OCI-LY3 (cell line): ENCODE measurements around the gene CDH4.

Experiments used
- H2AFZ ChIP-seq: fragments of 200-600, 300-600 bp; shearing (Covaris generic); 2 replicates; pipeline ENCODE4 v1.6.0; 2014; ENCODE audit warnings: antibody characterized with exemption, low read depth, low read length
- H3K27ac ChIP-seq: fragments of 200-600, 300-600 bp; sonication (generic); 2 replicates; pipeline ENCODE4 v1.5.1; 2014; ENCODE audit warnings: mild to moderate bottlenecking, low read length, moderate library complexity, mixed read lengths
- H3K27me3 ChIP-seq: fragments of 200-600, 300-600 bp; sonication (generic); 2 replicates; pipeline ENCODE4 v1.6.1; 2014; ENCODE audit warnings: low read depth, low read length, mixed read lengths
- H3K36me3 ChIP-seq: fragments of 200-600, 300-600 bp; sonication (generic); replicated peaks from 2 replicates; pipeline ENCODE3; 2014; ENCODE audit warnings: low read depth, low read length, mixed read lengths
- H3K4me1 ChIP-seq: fragments of 300-600, 200-600 bp; sonication (generic); 2 replicates; pipeline ENCODE4 v1.6.1; 2014; ENCODE audit warnings: low read length, mixed read lengths
- H3K4me2 ChIP-seq: fragments of 200-600, 300-600 bp; sonication (generic); 2 replicates; pipeline ENCODE4 v1.6.1; 2014; ENCODE audit warnings: low read length, mixed read lengths
- H3K4me3 ChIP-seq: fragments of 300-600, 200-600 bp; sonication (generic); 2 replicates; pipeline ENCODE4 v1.5.1; 2014; ENCODE audit warnings: antibody characterized with exemption, mild to moderate bottlenecking, low read length, moderate library complexity
- H3K79me2 ChIP-seq: fragments of 300-600, 200-600 bp; shearing (Covaris generic); 2 replicates; pipeline ENCODE4 v1.6.1; 2014; ENCODE audit warnings: mild to moderate bottlenecking, low read length, mixed read lengths
- H3K9ac ChIP-seq: fragments of 300-600, 200-600 bp; shearing (Covaris generic); 2 replicates; pipeline ENCODE4 v1.6.0; 2014; ENCODE audit warnings: mild to moderate bottlenecking, low read length, moderate library complexity
- H3K9me3 ChIP-seq: fragments of 200-600, 300-600 bp; shearing (Covaris generic); 2 replicates; pipeline ENCODE4 v1.6.1; 2014; ENCODE audit warnings: low read length, mixed read lengths; ENCODE audit not compliant: insufficient read depth
- H4K20me1 ChIP-seq: fragments of 200-600, 300-600 bp; sonication (generic); 2 replicates; pipeline ENCODE4 v1.6.1; 2016; ENCODE audit warnings: low read length, mixed read lengths; ENCODE audit not compliant: insufficient read depth
- EZH2phosphoT487 ChIP-seq: fragments of 200-600 bp; shearing (Covaris generic); IDR thresholded peaks from 2 replicates; pipeline ENCODE4 v1.6.1; 2018; ENCODE audit warnings: antibody characterized with exemption, mixed run types, low read depth
- TF ChIP-seq, protein P1 (sequence below): fragments of 200-600, 300-600 bp; sonication (generic); IDR thresholded peaks from 2 replicates; pipeline ENCODE4 v1.5.1; 2014; ENCODE audit warnings: antibody characterized with exemption, low read length, low read depth

Gene CDH4

DNA sequence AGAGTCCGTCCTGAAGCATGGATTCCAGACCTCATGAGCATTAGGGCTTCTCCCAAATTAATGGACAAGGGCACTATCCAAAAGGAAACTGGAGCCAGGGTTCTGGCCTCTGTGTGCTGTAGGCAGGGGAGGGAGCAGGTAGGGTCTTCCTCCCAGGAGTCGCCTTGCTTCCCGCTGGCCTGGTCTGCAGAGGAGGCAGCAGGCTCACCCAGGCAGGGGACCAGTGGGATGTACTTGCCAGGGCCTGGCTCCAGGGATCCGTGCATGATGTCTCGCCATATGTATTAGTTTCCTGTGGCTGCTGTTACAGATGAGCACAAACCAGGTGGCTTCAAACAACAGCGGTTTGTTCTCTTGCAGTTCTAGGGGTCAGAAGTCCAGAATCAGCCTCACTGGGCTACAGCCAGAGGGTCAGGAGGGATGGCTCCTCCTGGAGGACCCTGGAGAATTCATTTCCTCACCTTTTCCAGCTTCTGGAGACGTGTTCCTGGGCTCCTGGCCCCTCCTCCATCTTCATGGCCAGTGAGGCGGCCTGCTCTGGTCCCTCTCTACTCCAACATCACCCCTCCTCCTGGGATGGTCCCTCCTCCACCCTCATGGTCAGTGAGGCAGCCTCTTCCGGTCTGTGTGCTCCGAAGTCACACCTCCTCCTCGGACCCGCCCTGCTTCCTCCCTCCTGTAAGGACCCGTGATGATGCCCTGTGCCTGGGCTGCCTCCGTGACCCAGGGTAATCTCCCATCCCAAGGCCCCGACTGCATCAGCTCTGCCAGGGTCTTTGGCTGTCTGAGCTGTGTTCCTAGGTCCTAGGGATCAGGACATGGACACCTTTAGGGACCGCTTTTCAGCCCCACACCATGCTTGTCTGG, 329.1 kb downstream of the CDH4 start:
- no peaks in the 10 kb centered on the region for H3K36me3 ChIP-seq
- H3K79me2 ChIP-seq: no peaks in the 10 kb centered on the region
- H3K4me3 ChIP-seq: no peak overlapping the region
- TF ChIP-seq, protein P1, sequence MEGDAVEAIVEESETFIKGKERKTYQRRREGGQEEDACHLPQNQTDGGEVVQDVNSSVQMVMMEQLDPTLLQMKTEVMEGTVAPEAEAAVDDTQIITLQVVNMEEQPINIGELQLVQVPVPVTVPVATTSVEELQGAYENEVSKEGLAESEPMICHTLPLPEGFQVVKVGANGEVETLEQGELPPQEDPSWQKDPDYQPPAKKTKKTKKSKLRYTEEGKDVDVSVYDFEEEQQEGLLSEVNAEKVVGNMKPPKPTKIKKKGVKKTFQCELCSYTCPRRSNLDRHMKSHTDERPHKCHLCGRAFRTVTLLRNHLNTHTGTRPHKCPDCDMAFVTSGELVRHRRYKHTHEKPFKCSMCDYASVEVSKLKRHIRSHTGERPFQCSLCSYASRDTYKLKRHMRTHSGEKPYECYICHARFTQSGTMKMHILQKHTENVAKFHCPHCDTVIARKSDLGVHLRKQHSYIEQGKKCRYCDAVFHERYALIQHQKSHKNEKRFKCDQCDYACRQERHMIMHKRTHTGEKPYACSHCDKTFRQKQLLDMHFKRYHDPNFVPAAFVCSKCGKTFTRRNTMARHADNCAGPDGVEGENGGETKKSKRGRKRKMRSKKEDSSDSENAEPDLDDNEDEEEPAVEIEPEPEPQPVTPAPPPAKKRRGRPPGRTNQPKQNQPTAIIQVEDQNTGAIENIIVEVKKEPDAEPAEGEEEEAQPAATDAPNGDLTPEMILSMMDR: no peak
- no peak for TF ChIP-seq EZH2phosphoT487
- H3K27ac ChIP-seq: no peak overlapping the region
- H3K27me3 ChIP-seq: no peaks in the 10 kb centered on the region
- H2AFZ ChIP-seq: no peak overlapping the region
- no peaks in the 10 kb centered on the region for H3K9me3 ChIP-seq
- no peaks in the 10 kb centered on the region for H4K20me1 ChIP-seq
- H3K4me1 ChIP-seq: no peaks in the 10 kb centered on the region
- no peak overlapping the region for H3K9ac ChIP-seq
- H3K4me2 ChIP-seq: no peak overlapping the region

DNA sequence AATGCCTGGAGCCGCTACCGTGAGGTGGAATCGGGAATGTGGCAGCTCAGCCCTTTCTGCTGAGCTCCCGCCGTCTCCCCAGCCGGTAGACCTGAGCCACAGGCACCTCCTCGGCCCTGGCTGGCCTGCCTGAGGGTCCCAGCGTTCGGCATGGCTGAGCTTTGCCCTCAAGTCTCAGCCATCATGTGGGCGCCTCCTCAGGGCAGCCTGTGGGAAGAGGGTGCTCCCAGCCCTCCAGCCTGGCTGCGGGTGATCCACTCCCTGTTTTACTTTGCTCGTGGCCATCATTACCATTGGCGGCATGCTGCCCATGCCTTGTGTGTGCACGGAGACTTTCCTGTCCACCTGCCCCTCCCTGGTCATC, 329.7 kb downstream of the CDH4 start:
- Histone ChIP-seq H3K36me3 (no peaks in the 10 kb centered on the region), H3K27ac (no peak overlapping the region), H3K9me3 (no peaks in the 10 kb centered on the region), H2AFZ (no peak overlapping the region), H3K4me2 (no peak overlapping the region), H3K27me3 (no peaks in the 10 kb centered on the region), H3K4me3 (no peak overlapping the region), H3K9ac (no peak overlapping the region), H3K4me1 (no peaks in the 10 kb centered on the region), H4K20me1 (no peaks in the 10 kb centered on the region), H3K79me2 (no peaks in the 10 kb centered on the region)
- TF ChIP-seq EZH2phosphoT487: no peak
- TF ChIP-seq, protein P1: no peak

DNA sequence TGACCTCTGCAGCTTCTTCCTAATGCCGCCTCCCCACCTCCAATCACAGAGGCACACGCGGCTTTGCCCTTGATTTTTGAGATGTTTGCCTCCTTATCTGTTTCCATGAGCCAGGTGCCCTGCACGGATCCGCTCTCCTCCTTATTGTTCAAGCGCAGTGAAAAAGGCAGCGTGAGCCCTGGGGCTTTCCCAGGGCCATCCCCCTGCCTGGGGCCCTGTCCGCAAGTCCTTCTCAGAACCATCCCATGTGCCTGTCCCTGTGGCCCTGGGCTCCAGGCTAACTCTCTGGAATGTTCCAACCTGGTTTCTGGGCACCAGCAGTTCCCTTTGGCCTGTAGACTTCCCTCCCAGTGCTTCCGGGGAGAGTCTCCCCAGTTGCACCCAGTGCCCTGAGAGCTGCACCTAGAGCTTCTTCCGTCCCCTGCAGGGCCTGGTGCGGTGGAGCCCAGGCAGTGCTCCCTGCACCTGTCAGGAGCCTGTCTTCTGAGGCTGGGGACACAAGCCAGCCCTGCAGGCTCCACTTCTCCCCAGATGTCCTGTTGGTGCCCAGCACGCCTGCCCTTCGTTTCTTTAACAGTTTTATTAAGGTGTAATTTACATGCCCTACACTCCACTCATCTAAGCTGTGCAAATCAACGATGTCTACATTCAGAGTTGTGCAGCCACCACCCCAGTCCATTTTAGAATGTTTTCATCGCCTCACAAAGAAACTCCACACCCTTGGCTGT, 330.3 kb downstream of the CDH4 start:
- Histone ChIP-seq H2AFZ (no peak overlapping the region), H3K27me3 (no peaks in the 10 kb centered on the region), H3K36me3 (no peaks in the 10 kb centered on the region), H3K79me2 (no peaks in the 10 kb centered on the region), H3K4me2 (no peak overlapping the region), H3K9ac (no peak overlapping the region), H3K4me1 (no peaks in the 10 kb centered on the region), H3K9me3 (no peaks in the 10 kb centered on the region), H3K27ac (no peak overlapping the region), H4K20me1 (no peaks in the 10 kb centered on the region), H3K4me3 (no peak overlapping the region)
- TF ChIP-seq EZH2phosphoT487: no peak
- TF ChIP-seq, protein P1: no peak

DNA sequence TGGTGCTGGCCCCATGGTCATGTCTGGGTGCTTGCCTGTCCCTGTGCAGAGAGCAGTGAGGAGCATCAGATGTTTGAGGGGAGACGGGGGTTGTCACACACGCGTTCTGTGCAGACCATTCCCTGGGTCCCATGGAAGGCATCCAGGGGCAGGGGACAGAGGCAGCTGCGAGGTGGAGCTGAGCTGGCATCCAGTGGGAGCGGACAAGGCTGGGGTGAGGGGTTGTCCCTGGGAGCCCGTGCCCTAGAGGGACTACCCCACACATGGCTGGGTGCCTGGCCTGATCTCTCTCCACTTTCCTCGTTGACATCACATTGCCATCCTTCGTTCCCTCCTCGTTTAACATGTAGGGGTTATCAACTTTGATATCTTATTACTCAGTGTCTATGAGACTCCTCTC, 331.3 kb downstream of the CDH4 start:
- no peak overlapping the region for H3K4me2 ChIP-seq
- no peak overlapping the region for H3K27ac ChIP-seq
- H3K9ac ChIP-seq: no peak overlapping the region
- TF ChIP-seq EZH2phosphoT487: no peak
- H2AFZ ChIP-seq: no peak overlapping the region
- no peaks in the 10 kb centered on the region for H3K79me2 ChIP-seq
- no peaks in the 10 kb centered on the region for H4K20me1 ChIP-seq
- no peaks in the 10 kb centered on the region for H3K9me3 ChIP-seq
- H3K36me3 ChIP-seq: no peaks in the 10 kb centered on the region
- H3K4me1 ChIP-seq: no peaks in the 10 kb centered on the region
- H3K27me3 ChIP-seq: no peaks in the 10 kb centered on the region
- no peak overlapping the region for H3K4me3 ChIP-seq
